SU-DHL-6 (cell line): Measurements from ENCODE around the gene TAF1C.

Source experiments
- H2AFZ ChIP-seq: fragments of 200-600 bp; sonication (generic); 2 replicates; pipeline ENCODE4 v1.6.1; 2014; ENCODE audit warnings: low read depth, mild to moderate bottlenecking, moderate library complexity, mixed read lengths, antibody characterized with exemption, low read length; ENCODE audit not compliant: severe bottlenecking
- H3F3A ChIP-seq: fragments of 200-600 bp; shearing (Covaris generic); 2 replicates; pipeline ENCODE4 v1.6.0; 2016; ENCODE audit warnings: antibody characterized with exemption, mild to moderate bottlenecking; ENCODE audit not compliant: insufficient read depth
- H3K27ac ChIP-seq: fragments of 200-600 bp; sonication (generic); 2 replicates; pipeline ENCODE4 v1.5.1; 2016; ENCODE audit warnings: low read depth, mild to moderate bottlenecking, low read length, moderate library complexity, mixed read lengths
- H3K27me3 ChIP-seq: fragments of 200-600 bp; sonication (generic), shearing (Covaris generic); 2 replicates; pipeline ENCODE4 v1.6.0; 2014; ENCODE audit warnings: mild to moderate bottlenecking, low read length
- H3K36me3 ChIP-seq: fragments of 200-600 bp; sonication (generic); 2 replicates; pipeline ENCODE4 v1.6.1; 2014; ENCODE audit warnings: mild to moderate bottlenecking, low read length, mixed read lengths
- H3K4me2 ChIP-seq: fragments of 300-600, 200-600 bp; shearing (Covaris generic), sonication (generic); 2 replicates; pipeline ENCODE4 v1.6.0; 2014; ENCODE audit warnings: low read length, low read depth, mild to moderate bottlenecking; ENCODE audit not compliant: poor library complexity, severe bottlenecking
- H3K4me3 ChIP-seq: fragments of 200-600 bp; sonication (generic); 2 replicates; pipeline ENCODE4 v1.5.1; 2014; ENCODE audit warnings: antibody characterized with exemption, low read length, mild to moderate bottlenecking, mixed read lengths; ENCODE audit not compliant: insufficient read depth, poor library complexity, severe bottlenecking
- H3K79me2 ChIP-seq: fragments of 200-600 bp; sonication (generic); 2 replicates; pipeline ENCODE4 v1.6.1; 2014; ENCODE audit warnings: mild to moderate bottlenecking, low read length, moderate library complexity; ENCODE audit not compliant: insufficient read depth
- H3K9ac ChIP-seq: fragments of 200-600 bp; sonication (generic); 2 replicates; pipeline ENCODE4 v1.7.0; 2014; ENCODE audit warnings: mild to moderate bottlenecking, low read length
- H3K9me2 ChIP-seq: fragments of 200-600 bp; sonication (generic); replicated peaks from 2 replicates; pipeline ENCODE4 v1.6.1; 2014; ENCODE audit warnings: low read length; ENCODE audit not compliant: insufficient read depth
- H3K9me3 ChIP-seq: fragments of 200-600 bp; sonication (generic); 2 replicates; pipeline ENCODE4 v1.6.1; 2014; ENCODE audit warnings: low read length, mixed read lengths; ENCODE audit not compliant: insufficient read depth
- H4K20me1 ChIP-seq: fragments of 200-600 bp; sonication (generic); 2 replicates; pipeline ENCODE4 v1.6.1; 2014; ENCODE audit warnings: low read depth, mild to moderate bottlenecking, antibody characterized with exemption, low read length, moderate library complexity, mixed read lengths
- CTCF ChIP-seq: fragments of 200-600 bp; sonication (generic); IDR thresholded peaks from one replicate; pipeline ENCODE4 v1.5.1; 2017; ENCODE audit warnings: antibody characterized with exemption, mild to moderate bottlenecking, low read length, moderate library complexity; ENCODE audit not compliant: insufficient read depth, poor library complexity, severe bottlenecking
- EZH2phosphoT487 ChIP-seq: fragments of 200-600 bp; sonication (generic), shearing (Covaris generic); conservative IDR thresholded peaks from 2 replicates; pipeline ENCODE4 v1.6.1; 2018; ENCODE audit warnings: mild to moderate bottlenecking, antibody characterized with exemption, low read length, moderate library complexity, mixed read lengths

The TAF1C gene

DNA sequence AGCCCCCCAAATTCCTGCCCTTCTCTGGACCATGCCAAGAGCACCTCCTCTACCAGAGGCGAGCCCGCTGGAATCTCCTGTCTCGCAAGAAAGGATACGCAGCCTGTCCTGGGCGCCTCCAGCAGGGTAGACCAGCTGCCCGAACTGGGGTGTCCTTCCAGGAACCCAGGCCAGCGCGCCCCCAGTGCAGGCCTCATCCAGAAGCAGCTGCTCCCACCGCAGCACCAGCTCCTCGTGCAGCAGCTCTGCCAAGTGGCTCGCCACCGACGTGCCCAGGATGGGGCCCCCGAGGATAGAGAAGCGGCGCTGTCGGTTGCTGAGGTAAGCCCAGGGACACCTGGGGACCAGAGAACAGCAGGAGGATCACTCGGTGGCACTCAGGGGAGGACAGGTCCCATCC is 4.8 kb downstream of the TAF1C start:
- H3K27me3 ChIP-seq = no peaks in the 10 kb centered on the region
- H3K4me2 ChIP-seq = no peak overlapping the region
- no peaks in the 10 kb centered on the region for H3K9me3 ChIP-seq
- H3K27ac ChIP-seq = no peak overlapping the region
- no peaks in the 10 kb centered on the region for H3F3A ChIP-seq
- H3K79me2 ChIP-seq = peaks cover 25% of the 10 kb centered on the region
- no peaks in the 10 kb centered on the region for H3K36me3 ChIP-seq
- H4K20me1 ChIP-seq = no peaks in the 10 kb centered on the region
- H2AFZ ChIP-seq = no peak overlapping the region
- H3K4me3 ChIP-seq = no peak overlapping the region
- H3K9ac ChIP-seq = no peak overlapping the region
- no peaks in the 10 kb centered on the region for H3K9me2 ChIP-seq
- TF ChIP-seq EZH2phosphoT487 (no peak), CTCF (no peak)

DNA sequence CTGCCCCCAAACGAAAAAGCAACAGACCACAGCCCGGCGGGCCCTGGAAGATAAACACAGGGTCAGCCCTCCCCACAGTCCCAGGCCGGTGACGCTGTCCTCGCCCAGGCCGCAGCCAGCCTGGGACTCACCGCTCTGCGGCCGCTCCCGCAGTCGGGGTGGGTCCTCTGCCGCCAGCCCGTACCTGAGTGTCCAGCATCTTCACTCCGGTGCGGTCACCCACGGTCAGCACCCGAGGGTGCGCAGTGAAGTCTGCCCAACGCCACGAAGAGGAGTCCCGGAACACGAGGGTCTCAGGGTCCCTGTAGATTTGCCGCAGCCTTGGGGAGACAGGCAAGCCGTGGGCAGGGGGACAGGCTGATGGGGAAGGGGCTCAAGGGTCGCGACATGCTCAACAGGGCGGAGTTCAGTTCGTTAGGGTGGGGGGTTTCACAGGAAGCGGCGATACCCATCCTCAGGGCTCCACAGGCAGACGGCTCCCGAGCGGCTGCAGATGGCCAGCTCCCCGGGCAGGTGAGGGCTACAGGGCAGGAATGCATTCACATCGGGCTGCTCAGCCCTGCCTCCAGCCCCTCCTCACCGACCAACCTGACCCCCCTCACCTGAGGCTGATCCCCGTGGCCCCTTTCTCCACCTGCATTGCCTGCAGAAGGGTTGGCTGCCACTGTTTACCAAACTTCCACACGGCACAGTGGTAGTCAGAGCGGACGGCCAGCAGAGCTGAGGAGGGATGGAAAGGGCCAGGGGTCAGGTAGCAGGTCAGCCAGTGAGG is 5.5 kb downstream of the TAF1C start:
- H2AFZ ChIP-seq = no peak overlapping the region

GRCh38 chr16:84180519-84181140 is 6.2 kb downstream of the TAF1C start:
- Histone ChIP-seq H3K79me2 (peaks cover 13% of the 10 kb centered on the region), H4K20me1 (no peaks in the 10 kb centered on the region), H3K9ac (no peak overlapping the region)

More for the DNA sequence above, 5.5 kb downstream of the TAF1C start:
- H4K20me1 ChIP-seq = no peaks in the 10 kb centered on the region
- no peaks in the 10 kb centered on the region for H3K27me3 ChIP-seq
- no peak overlapping the region for H3K9ac ChIP-seq
- no peaks in the 10 kb centered on the region for H3K9me3 ChIP-seq
- no peak for TF ChIP-seq CTCF
- TF ChIP-seq EZH2phosphoT487 = no peak
- no peaks in the 10 kb centered on the region for H3F3A ChIP-seq
- H3K27ac ChIP-seq = no peak overlapping the region
- no peak overlapping the region for H3K4me2 ChIP-seq
- H3K79me2 ChIP-seq = peaks cover 20% of the 10 kb centered on the region
- H3K9me2 ChIP-seq = no peaks in the 10 kb centered on the region
- no peak overlapping the region for H3K4me3 ChIP-seq
- H3K36me3 ChIP-seq = no peaks in the 10 kb centered on the region

More at GRCh38 chr16:84180519-84181140, 6.2 kb downstream of the TAF1C start:
- no peak for TF ChIP-seq EZH2phosphoT487
- TF ChIP-seq CTCF = no peak
- Histone ChIP-seq H2AFZ (no peak overlapping the region), H3K4me2 (no peak overlapping the region), H3K9me2 (no peaks in the 10 kb centered on the region), H3K9me3 (no peaks in the 10 kb centered on the region), H3K27me3 (no peaks in the 10 kb centered on the region), H3F3A (no peaks in the 10 kb centered on the region), H3K4me3 (no peak overlapping the region), H3K27ac (no peak overlapping the region), H3K36me3 (no peaks in the 10 kb centered on the region)
